ENCODE results near the gene MAN1B1.

Gene MAN1B1

DNA sequence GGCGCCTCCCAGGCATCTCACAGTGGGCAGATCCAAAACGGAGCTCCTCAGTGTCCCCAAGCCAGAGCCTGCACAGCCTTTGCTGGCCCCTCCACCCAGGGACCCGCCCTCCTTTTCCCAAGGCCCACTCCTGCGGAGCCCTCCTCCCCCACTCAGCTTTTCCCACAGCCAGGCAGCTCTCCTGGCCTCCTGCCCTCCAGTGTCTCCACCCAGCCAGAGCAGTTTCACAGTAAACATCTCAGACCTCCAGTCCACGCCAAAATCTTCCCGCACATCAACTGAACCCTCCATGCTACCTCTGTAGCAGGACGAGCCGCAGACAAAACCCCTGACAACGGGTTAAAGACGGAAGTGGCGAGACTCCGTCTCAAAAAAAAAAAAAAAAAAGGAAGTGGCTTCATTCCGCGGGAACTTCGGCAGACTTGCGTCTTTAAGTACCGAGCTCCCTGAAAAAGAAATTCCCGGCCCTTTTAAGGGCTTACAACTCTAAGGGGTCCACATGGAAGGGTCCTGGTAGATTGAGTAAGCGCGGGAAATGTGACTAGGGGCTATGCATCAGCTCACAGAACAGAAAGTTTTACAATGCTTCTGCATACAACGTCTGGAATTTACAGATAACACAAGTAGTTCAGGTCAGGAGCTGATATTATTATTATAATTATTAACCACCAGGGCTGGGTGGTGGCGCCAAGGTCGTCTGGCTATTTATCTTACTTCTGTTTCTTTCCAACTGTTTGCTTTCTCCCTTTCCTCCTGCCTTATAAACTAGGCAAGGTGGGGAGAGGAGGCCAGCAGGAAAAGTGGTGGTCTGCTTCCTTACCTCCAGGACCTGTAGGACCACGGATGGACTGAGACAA lies 40.7 kb downstream of the MAN1B1 start:
- TF ChIP-seq CTCF (IDR thresholded peaks at IDR 0.05) = no peak
- peak overlapping the region; percentile 57 for H3K4me3 ChIP-seq
- peak overlapping the region; percentile 37 to 74 for H3K27ac ChIP-seq
- no peak for DNase-seq (ENCODE audit: low spot score)

- no peak for TF ChIP-seq CTCF (IDR thresholded peaks at IDR 0.05)
- Histone ChIP-seq H3K4me3 (peak overlapping the region; percentile 80), H3K27ac (no peak overlapping the region)
- DNase-seq (ENCODE audit: low spot score) = no peak
These were observed 41.5 kb downstream of the MAN1B1 start for GRCh38 chr9:137128158-137128861.

GRCh38 chr9:137128862-137129455 lies 42.2 kb downstream of the MAN1B1 start:
- TF ChIP-seq CTCF (IDR thresholded peaks at IDR 0.05) = no peak
- Histone ChIP-seq H3K27ac (peak overlapping the region; percentile 19 to 70), H3K4me3 (peak overlapping the region; percentile 80)
- DNase-seq (ENCODE audit: low spot score) = no peak

GRCh38 chr9:137129456-137130175 lies 42.8 kb downstream of the MAN1B1 start:
- peak; percentile 82 for DNase-seq (ENCODE audit: low spot score)
- H3K27ac ChIP-seq = peak overlapping the region; percentile 19 to 70
- no peak for TF ChIP-seq CTCF (IDR thresholded peaks at IDR 0.05)
- peak overlapping the region; percentile 80 for H3K4me3 ChIP-seq

DNA sequence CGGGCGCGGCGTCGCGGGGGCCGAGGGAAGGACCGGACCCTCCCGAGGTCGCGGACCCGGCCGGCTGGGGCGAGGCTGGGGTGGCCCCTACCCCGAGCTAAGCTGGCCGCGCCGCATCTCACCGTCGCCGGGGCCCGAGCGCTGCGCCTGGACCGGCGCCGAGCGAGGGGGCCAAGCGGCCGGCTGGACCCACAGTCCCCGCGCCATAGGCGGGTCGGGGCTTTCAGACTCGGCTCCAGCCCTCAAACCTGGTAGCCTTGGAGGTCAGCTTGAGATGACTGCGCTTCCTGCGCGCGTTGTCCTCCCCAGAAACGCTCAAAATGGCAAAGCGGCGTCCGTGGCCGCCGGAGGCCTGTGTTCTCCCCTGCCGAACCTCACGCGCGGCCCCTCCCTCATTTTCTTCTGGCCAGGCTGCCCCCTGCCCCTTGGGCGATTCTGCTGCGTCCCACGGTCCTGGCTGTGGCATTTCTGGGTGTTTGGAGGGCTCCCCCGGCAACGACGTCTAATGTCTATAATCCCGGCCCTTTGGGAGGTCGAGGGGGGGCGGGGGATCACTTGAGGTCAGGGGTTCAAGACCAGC lies 43.5 kb downstream of the MAN1B1 start:
- DNase-seq (ENCODE audit: low spot score) = no peak

More for the DNA sequence above, 43.5 kb downstream of the MAN1B1 start:
- Histone ChIP-seq H3K27ac (peak overlapping the region in 1 of 2 donors; percentile 70), H3K4me3 (peak overlapping the region; percentile 80)
- no peak for TF ChIP-seq CTCF (IDR thresholded peaks at IDR 0.05)
